ENCODE measurements around the gene CENPO. TPM values are rescaled to one million over a fixed set of nuclear protein-coding genes. Genes with fewer than 3 reads are reported as not detected.

The CENPO gene
- total RNA-seq, 1 experiment from 2014 or later, result 39.3 TPM

GRCh38 chr2:24826773-24827145 is 33.5 kb downstream of the CENPO start:
- no peaks in the 10 kb centered on the region for H3K36me3 ChIP-seq (ENCODE audit: control insufficient read depth, insufficient read depth, low read length)
- in situ Hi-C loops (cut with HindIII; ENCODE audit: low pct_unique_long_range_greater_than_20kb, low sequenced_read_pairs) (no loop called here), intact Hi-C loops (cut with micrococcal nuclease; ENCODE audit: unreplicated experiment) (loop anchor here (1.0 kb wide), 1 partner anchor 416 kb away; no protein-coding TSS in a partner anchor)
- H3K4me1 ChIP-seq (ENCODE audit: control insufficient read depth, insufficient read depth, low read length), result peaks cover 11% of the 10 kb centered on the region
- ChIA-PET POLR2A (no interaction called here), CTCF (interaction anchor here (1.0 to 2.4 kb wide), 2 partner anchors 22 to 416 kb away, joined by 3 to 13 read pairs; no protein-coding TSS in a partner anchor)
- no peak overlapping the region for H3K4me3 ChIP-seq (ENCODE audit: low read depth in 2 of 2, low read length in 2 of 2)
- DNase-seq (ENCODE audit: low read depth, low spot score), result no peak
- H3K9me3 ChIP-seq (ENCODE audit: control insufficient read depth, insufficient read depth, low read depth, low read length), result no peaks in the 10 kb centered on the region
- no peak overlapping the region for H3K27ac ChIP-seq (ENCODE audit: low read length)
- no peak for TF ChIP-seq SIN3A (IDR thresholded peaks at IDR 0.05; ENCODE audit: borderline replicate concordance, insufficient read depth, low read depth, low read length)
- no peak for ATAC-seq
- no TSS peak for BruUV-seq (replicated peaks)
- no peaks in the 10 kb centered on the region for H3K27me3 ChIP-seq (ENCODE audit: control insufficient read depth, insufficient read depth, low read length)

GRCh38 chr2:24827321-24828237 is 34.4 kb downstream of the CENPO start:
- ChIA-PET POLR2A (no interaction called here), CTCF (interaction anchor here (0.5 to 2.4 kb wide), 4 partner anchors 22 to 525 kb away, joined by 3 to 13 read pairs (median 3); no protein-coding TSS in a partner anchor)
- DNase-seq (ENCODE audit: low read depth, low spot score), result peak; percentile 71
- Histone ChIP-seq H3K9me3 (ENCODE audit: control insufficient read depth, insufficient read depth, low read depth, low read length) (no peaks in the 10 kb centered on the region), H3K4me1 (ENCODE audit: control insufficient read depth, insufficient read depth, low read length) (peaks cover 11% of the 10 kb centered on the region), H3K27ac (ENCODE audit: low read length) (no peak overlapping the region), H3K27me3 (ENCODE audit: control insufficient read depth, insufficient read depth, low read length) (no peaks in the 10 kb centered on the region), H3K4me3 (ENCODE audit: low read depth in 2 of 2, low read length in 2 of 2) (no peak overlapping the region), H3K36me3 (ENCODE audit: control insufficient read depth, insufficient read depth, low read length) (no peaks in the 10 kb centered on the region)
- intact Hi-C loops (cut with micrococcal nuclease; ENCODE audit: unreplicated experiment) (loop anchor here (1.0 kb wide), 1 partner anchor 417 kb away; no protein-coding TSS in a partner anchor), in situ Hi-C loops (cut with HindIII; ENCODE audit: low pct_unique_long_range_greater_than_20kb, low sequenced_read_pairs) (no loop called here)
- no peak for TF ChIP-seq POLR2AphosphoS5 (IDR thresholded peaks at IDR 0.05; ENCODE audit: low read depth, low read length)
- no peak for TF ChIP-seq REST (IDR thresholded peaks at IDR 0.05; ENCODE audit: insufficient read depth in 1 of 2, low read depth in 2 of 2, low read length in 1 of 2)
- peak; percentile 93 for TF ChIP-seq CTCF (IDR thresholded peaks at IDR 0.05)
- BruUV-seq (replicated peaks), result no TSS peak
- ATAC-seq, result peak; percentile 94
